HG03175 (cell line): ENCODE measurements around the gene OR4Q3.
"Not testable (repeated sequence)": the region's sequence is repeated elsewhere in the genome, so short reads cannot be mapped to it uniquely, and the experiment has no call there.

Source experiments
- ATAC-seq: cut with Tn5 transposase; IDR thresholded peaks from one replicate; pipeline ENCODE4 v1.9.1; 2021; ENCODE audit warnings: mild to moderate bottlenecking, moderate library complexity; ENCODE audit not compliant: unreplicated experiment

Gene OR4Q3

DNA sequence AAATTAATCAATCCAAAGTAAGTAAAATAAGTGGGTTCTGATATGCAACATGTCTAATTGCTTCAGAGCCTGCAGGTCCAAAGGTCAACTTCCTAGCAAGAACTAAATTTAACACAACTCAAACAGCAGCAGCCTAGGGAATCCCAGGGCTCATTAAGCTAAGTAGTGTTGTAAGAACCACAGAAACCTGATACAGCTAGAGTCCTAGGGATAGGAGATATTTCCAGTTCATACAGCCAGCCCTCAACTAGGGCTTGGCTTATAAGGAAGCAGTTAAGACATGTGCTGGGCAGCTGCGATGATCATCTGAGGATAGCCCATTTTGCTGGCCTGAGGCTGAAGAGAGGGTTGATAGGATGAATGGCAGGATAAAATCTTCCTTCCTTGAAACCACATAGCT is at the start of gene OR4Q3:
TSS of gene OR4Q3 (plus strand) at position 316 of the 400 bp plus-strand sequence.
- no peak for ATAC-seq

DNA sequence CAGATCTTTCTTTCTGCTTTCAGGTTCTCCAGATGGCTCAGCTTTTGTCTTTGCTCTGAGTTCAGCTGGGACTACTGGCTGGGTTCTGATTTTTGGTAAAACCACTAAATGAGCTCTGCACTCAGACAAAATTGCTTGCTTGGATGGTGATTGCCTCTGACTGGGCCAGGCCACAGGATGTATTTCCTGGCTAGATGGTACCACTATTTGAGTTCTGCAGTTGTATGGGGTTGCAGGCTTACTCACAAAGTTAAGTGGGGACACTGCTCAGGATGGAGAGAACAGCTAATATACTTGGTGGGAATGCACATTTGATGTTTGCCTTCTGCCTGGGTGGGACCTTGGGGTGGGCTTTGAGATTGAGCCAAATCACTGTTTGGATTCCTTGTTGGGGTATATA is 14.0 kb upstream of the OR4Q3 start:
- ATAC-seq = no peak

DNA sequence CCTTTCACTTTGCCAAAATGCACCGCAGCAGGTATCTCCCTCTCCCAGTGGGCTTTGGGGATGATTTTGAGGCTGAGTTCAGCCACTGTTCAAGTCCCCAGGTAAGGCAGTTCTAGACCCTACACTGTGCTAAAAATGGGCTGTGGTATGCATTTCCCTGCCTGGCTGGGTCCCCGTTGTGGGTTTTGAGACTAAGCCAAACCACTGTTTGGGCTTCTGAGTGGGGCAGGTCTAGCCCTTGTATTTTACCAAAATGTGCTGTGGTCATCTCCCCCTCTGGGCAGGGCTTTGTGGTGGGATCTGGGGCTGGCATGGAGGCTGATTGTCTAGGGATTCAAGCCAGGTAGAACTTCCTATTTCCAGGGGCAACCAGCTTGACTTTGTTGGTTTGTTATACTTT is 13.6 kb upstream of the OR4Q3 start:
- no peak for ATAC-seq

DNA sequence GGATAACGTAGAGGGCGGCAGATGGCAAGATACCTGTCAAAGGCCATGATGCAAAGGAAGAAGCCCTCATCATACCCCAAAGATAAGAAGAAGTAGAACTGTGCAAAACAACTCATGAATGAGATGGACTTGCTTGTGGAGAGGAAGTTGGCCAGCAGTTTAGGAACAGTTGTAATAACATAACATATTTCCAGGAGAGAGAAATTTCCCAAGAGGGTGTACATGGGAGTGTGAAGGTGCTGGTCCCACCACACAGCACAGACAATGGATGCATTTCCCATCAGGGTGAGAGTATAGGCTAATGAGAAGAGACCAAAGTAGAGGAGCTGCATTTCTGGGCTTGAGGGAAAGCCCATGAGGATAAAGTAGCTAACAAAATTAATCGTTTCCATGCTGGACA is 9.5 kb upstream of the OR4Q3 start:
- ATAC-seq = not testable (repeated sequence)

DNA sequence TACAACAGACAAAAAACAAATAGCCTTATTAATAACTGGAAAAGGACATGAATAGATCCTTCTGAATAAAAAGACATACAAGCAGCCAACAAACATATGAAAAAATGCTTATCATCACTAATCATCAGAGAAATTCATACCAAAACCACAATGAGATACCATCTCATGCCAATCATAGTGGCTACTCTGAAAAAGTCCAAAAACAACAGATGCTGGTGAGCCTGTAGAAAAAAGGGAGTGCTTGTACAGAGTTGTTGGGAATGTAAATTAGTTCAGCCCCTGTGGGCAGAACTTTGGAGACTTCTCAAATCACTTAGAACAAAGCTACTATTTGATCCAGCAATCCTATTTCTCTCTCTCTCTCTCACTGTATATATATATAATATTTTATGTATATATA is 8.9 kb downstream of the OR4Q3 start:
- ATAC-seq = not testable (repeated sequence)

DNA sequence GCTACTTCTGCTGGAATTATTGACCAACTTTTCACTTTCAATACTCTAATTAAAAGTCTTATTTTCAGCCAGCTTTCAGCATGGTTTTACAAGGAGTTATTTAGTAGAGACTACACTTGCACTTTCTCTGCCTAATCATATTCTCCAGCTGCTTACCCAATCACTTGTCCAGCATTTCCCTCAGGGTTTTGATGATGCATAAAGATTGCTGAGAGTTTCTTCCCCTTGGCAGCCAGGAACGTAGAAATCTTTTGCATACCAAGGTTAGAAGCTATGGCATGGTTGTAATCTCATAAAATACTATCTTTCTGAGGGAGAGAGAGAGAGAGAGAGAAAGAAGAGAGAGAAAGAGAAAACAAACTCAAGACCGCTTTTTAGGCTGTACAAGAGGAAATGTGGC is 10.8 kb downstream of the OR4Q3 start:
- no peak for ATAC-seq

DNA sequence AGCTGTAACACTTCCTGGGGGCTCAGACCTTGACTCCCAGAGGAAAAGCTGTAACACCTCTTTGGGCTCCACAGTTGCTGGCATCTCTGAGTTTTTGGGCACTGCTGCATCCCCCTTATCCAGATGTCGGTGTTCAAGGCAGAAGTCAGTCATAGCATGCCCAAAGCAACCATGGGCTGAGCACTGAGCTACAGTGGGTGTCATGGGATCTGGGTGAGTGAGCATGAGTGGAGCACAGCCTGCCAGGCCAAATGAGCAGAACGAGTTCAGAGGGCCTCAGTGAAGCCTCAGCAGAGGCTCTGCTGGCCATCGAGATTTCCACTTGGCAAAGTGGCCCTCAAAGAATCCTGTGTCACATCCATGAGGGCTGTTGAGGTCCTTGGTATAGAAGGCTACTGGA is 28.1 kb downstream of the OR4Q3 start:
- ATAC-seq = not testable (repeated sequence)

DNA sequence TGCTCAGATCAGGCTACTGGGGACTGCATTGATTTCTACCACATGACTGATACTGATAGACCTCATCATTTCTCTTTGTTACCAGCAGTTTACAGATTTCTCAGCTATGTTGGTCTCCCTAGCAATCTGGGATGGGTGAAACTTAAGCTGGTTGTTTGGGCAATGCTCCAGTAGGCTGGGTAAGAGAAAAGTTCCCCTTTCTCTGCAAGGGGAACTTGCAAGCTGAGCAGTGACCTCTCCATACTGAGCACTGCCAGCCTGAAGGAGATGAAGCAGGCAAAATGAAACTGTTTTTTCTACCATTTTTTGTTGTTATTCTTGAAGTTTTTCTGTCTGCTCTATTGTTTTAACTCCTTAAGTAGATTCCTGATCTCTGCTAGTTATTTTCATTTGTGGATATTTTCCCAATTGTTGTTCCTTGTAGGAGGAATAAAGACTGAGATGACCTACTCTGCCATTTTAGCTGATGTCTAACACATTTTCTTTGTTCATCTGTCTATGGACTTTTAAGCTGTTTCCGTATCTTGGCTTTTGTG is 28.6 kb downstream of the OR4Q3 start:
- ATAC-seq = no peak

DNA sequence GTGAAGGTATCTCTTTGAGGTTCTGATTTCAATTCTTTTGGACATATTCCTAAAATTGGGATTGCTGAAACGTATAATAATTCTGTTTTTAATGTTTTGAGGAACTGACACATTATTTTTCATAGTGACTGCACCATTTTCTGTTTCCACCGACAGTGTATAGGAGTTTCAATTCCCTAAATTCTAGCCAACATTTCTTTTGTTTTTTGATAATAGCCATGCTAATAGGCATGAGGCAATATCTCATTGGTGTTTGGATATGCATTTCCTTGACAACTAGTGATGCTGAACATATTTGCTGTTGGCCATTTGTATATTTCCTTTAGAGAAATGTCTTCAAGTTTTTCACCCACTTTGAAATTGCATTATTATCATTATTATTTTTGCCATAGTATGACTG is 29.1 kb downstream of the OR4Q3 start:
- ATAC-seq = not testable (repeated sequence)

DNA sequence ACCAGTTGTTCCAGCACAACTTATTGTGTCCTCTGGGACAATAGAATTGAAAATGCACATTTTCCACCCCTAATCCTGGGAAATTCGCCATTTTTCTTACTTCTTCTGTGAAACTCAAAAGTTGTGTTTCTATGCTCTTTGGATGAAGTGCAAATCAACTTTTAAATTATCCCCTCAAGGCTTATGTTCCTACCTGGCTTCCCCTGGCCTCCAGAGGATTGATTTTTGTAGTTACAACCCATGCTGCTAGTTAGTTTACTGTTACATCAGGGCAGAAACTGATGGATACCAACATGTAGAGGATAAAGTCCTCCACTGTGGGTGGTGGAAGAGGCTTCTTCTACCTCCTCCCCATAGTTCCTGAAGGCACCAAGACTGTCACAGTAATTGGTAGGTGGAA is 29.8 kb downstream of the OR4Q3 start, which contains the start of gene OR4M1:
TSS of gene OR4M1 (plus strand) at position 301 of the 400 bp plus-strand sequence. CDS start 6,819 bp downstream, outside the sequence.
- ATAC-seq = not testable (repeated sequence)

DNA sequence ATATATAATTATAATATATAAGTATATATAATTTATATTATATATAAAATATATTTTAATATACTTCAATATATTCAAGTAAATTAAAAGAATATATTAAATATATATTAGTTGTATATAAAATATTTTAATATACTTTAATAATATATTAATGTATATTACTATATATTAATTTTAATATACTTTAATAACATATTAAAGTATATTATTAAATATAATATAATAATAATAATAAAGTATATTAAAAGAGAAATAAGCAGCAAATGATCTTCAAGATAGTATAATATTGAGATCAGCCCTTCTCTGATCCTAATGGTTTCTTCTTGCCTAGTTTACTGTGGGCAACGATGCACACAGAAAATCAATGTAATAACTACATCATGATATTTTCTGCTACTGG is 32.2 kb downstream of the OR4Q3 start:
- ATAC-seq = no peak

DNA sequence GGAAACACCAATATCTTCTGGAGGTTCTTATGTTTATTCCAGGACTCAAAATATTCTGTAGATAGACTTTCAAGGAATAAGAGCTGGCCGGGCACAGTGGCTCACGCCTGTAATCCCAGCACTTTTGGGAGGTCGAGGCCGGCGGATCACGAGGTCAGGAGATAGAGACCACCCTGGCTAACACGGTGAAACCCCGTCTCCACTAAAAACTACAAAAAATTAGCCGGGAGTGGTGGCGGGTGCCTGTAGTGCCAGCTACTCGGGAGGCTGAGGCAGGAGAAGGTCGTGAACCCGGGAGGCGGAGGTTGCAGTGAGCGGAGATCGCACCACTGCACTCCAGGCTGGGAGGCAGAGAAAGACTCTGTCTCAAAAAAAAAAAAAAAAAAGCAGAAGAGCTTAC is 42.5 kb downstream of the OR4Q3 start:
- not testable (repeated sequence) for ATAC-seq

DNA sequence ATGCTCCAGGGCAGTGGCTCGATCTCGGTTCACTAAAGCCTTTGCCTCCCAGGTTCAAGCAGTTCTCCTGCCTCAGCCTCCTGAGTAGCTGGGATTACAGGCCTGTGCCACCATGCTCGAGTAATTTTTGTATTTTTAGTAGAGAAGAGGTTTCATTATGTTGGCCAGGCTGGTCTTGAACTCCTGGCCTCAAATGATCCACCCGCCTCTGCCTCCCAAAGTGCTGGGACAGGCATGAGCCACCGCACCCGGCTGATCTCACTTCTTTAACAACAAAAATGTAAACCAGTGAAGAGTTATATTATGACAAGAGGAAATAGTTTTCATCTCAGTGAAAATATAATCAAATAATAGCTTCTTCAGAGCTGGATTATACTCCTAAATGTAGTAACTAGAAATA is 43.9 kb downstream of the OR4Q3 start:
- ATAC-seq = not testable (repeated sequence)

DNA sequence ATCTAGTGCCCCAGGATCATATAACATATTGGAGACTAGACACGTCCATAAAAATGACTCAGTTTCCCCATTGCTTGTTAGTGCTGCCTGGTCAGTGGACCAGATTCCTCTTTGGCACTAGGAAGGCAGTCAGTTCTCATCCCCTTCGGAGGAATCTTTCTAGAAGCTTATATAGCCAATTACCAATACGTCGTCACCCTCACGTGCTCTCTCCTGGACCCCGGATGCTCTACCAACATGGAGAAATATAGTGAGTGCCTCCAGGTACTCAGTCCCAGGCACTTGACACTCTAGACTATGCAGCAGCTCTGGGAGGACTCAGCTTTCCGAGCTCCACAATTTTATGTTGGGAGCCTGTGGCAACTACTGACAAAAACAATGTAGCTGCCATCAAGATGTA is 44.8 kb downstream of the OR4Q3 start:
- ATAC-seq = not testable (repeated sequence)

DNA sequence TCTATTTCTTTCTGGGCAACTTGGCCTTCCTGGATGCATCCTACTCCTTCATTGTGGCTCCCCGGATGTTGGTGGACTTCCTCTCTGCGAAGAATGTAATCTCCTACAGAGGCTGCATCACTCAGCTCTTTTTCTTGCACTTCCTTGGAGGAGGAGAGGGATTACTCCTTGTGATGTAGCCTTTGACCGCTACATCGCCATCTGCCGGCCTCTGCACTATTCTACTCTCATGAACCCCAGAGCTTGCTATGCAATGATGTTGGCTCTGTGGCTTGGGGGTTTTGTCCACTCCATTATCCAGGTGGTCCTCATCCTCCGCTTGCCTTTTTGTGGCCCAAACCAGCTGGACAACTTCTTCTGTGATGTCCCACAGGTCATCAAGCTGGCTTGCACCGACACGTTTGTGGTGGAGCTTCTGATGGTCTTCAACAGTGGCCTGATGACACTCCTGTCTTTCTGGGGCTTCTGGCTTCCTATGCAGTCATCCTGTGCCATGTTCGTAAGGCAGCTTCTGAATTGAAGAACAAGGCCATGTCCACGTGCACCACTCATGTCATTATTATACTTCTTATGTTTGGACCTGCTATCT is 53.2 kb downstream of the OR4Q3 start:
- not testable (repeated sequence) for ATAC-seq
